Measurements from ENCODE around the gene APELA. TPM values are rescaled to one million over a fixed set of nuclear protein-coding genes. Genes with fewer than 3 reads are reported as not detected.

APELA gene
- total RNA-seq, 1 experiment from 2014 or later: 140 TPM

DNA sequence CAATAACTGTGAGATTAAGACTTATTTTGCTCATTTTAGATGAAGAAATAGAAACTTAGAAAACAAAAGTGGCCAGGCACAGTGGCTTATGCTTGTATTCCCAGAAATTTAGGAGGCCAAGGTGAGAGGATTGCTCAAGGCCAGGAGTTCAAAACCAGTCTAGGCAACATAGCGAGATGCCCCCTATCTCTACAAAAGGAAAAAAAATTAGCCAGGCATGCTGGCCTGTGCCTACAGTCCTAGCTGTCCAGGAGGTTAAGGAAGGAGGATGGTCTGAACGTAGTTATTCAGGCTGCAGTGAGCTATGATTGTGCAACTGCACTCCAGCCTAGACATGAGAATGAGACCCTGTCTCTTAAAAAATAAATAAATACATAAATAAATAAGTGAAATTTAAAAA is 28.0 kb downstream of the APELA start:
- Histone ChIP-seq H2AFZ (ENCODE audit: low read length) (no peak overlapping the region), H3K4ac (ENCODE audit: low read depth, low read length) (no peak overlapping the region), H4K20me1 (ENCODE audit: control insufficient read depth, insufficient read depth, insufficient read length) (no peaks in the 10 kb centered on the region), H4K91ac (ENCODE audit: insufficient read length, low read depth, low read length) (no peak overlapping the region), H2BK5ac (ENCODE audit: insufficient read length, low read length) (no peak overlapping the region), H2BK12ac (ENCODE audit: insufficient read length, low read depth, low read length) (no peak overlapping the region), H2BK20ac (ENCODE audit: low read depth, low read length, poor library complexity, severe bottlenecking) (no peak overlapping the region), H3K27me3 (ENCODE audit: insufficient read depth, low read length) (no peaks in the 10 kb centered on the region), H3K18ac (ENCODE audit: insufficient read length, low read depth, low read length) (no peak overlapping the region), H3K4me2 (ENCODE audit: insufficient read depth, insufficient read length, low read length) (no peak overlapping the region), H3T11ph (ENCODE audit: low read length) (no peak overlapping the region), H3K4me1 (ENCODE audit: insufficient read depth, low read length) (no peaks in the 10 kb centered on the region), H2AK5ac (ENCODE audit: insufficient read length, low read length) (no peak overlapping the region), H2BK120ac (ENCODE audit: low read depth, low read length, poor library complexity, severe bottlenecking) (no peak overlapping the region), H4K5ac (ENCODE audit: insufficient read length, low read depth, low read length) (no peak overlapping the region), H3K79me2 (ENCODE audit: insufficient read depth, low read length) (no peaks in the 10 kb centered on the region), H3K23ac (ENCODE audit: insufficient read length, low read depth, low read length) (no peak overlapping the region), H3K23me2 (ENCODE audit: insufficient read length, low read depth, low read length, poor library complexity, severe bottlenecking) (no peaks in the 10 kb centered on the region), H4K8ac (replicated peaks; ENCODE audit: insufficient read length, low read depth, low read length) (no peak overlapping the region), H2BK15ac (ENCODE audit: low read depth, low read length) (no peak overlapping the region), H3K14ac (ENCODE audit: insufficient read depth, low read length) (no peak overlapping the region), H3K27ac (ENCODE audit: insufficient read length, low read depth, low read length) (no peak overlapping the region), H3K9me3 (ENCODE audit: control insufficient read depth, low read depth, low read length) (no peaks in the 10 kb centered on the region), H3K9ac (ENCODE audit: extremely low read depth, insufficient read length, low read length) (no peak overlapping the region), H3K79me1 (ENCODE audit: insufficient read depth, low read depth, low read length, poor library complexity, severe bottlenecking) (no peaks in the 10 kb centered on the region), H3K56ac (ENCODE audit: insufficient read length, low read depth, low read length) (no peak overlapping the region)
- no peak for DNase-seq
- TF ChIP-seq, protein P1, sequence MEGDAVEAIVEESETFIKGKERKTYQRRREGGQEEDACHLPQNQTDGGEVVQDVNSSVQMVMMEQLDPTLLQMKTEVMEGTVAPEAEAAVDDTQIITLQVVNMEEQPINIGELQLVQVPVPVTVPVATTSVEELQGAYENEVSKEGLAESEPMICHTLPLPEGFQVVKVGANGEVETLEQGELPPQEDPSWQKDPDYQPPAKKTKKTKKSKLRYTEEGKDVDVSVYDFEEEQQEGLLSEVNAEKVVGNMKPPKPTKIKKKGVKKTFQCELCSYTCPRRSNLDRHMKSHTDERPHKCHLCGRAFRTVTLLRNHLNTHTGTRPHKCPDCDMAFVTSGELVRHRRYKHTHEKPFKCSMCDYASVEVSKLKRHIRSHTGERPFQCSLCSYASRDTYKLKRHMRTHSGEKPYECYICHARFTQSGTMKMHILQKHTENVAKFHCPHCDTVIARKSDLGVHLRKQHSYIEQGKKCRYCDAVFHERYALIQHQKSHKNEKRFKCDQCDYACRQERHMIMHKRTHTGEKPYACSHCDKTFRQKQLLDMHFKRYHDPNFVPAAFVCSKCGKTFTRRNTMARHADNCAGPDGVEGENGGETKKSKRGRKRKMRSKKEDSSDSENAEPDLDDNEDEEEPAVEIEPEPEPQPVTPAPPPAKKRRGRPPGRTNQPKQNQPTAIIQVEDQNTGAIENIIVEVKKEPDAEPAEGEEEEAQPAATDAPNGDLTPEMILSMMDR (conservative IDR thresholded peaks at IDR 0.05): no peak
- Mint-ChIP-seq H3K36me3 (ENCODE audit: insufficient read depth in 1 of 3, low read depth in 3 of 3) (peaks cover 0 to 4% (median 1%) of the 10 kb centered on the region in 3 experiments; a peak in 2 of 7 replicates), H3K9me3 (no peaks in the 10 kb centered on the region; a peak in 1 of 5 replicates), H3K27me3 (ENCODE audit: low read depth) (no peaks in the 10 kb centered on the region; the same call in 1 of the 2 replicates), H3K27ac (no peak overlapping the region; a peak in 1 of 7 replicates), H3K4me1 (peaks cover 24 to 34% of the 10 kb centered on the region in 2 experiments), H3K4me3 (no peak overlapping the region)
- WGBS (ENCODE audit: extremely low coverage, insufficient read length, low lambda C conversion rate): no CpG with 5 or more reads among the region's 2 CpGs

Measured in H9 (cell line).